IPS-11a (cell line): ENCODE data around the gene PRKRIP1.
"Not testable (repeated sequence)": the region's sequence is repeated elsewhere in the genome, so short reads cannot be mapped to it uniquely, and the experiment has no call there.

Experiments used
- H3K4me3 ChIP-seq: one replicate; pipeline ENCODE4 v1.5.1; 2013; ENCODE audit warnings: low read depth, low read length, control low read depth

PRKRIP1 gene, protein sequence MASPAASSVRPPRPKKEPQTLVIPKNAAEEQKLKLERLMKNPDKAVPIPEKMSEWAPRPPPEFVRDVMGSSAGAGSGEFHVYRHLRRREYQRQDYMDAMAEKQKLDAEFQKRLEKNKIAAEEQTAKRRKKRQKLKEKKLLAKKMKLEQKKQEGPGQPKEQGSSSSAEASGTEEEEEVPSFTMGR

DNA sequence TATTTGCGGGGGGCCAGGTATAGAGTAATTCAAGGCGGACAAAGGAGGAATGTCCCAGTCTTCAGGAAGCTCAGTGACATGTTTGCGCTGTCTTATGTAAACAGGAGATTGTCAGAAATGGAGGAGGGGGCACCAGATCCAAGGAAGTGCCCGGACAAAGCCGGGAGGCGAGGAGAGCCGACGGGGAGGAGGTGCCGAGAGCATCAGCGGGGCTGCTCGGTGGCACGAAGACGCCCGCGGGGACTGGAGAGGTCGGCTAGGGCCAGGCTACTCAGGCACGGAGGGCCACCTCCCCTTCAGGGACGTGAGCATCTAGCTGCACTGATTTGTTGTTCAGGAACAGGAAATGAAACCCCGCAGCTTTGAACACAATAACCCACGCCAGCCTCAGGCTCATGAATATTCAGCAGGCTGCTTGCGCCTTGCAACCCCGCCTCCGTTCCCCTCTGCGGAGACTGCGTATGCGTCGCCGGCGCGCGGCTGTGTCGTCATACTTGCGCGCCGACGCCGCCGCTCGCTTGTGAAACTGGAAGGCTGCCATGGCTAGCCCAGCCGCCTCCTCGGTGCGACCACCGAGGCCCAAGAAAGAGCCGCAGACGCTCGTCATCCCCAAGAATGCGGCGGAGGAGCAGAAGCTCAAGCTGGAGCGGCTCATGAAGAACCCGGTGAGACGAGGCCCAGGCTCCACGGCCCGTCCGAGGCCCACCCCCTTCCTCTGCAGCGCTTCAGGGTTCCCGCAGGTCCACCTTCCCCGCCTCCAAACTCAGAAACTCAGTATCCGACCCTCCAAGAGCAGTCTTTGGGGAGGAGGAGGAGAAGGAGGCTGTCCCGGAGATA lies at the start of gene PRKRIP1:
PRKRIP1 (plus strand) TSS at position 491 of the 837 bp plus-strand sequence; CDS start at position 540, 49 bp downstream.
- peak within 1 kb of the TSS; percentile 71 for H3K4me3 ChIP-seq

DNA sequence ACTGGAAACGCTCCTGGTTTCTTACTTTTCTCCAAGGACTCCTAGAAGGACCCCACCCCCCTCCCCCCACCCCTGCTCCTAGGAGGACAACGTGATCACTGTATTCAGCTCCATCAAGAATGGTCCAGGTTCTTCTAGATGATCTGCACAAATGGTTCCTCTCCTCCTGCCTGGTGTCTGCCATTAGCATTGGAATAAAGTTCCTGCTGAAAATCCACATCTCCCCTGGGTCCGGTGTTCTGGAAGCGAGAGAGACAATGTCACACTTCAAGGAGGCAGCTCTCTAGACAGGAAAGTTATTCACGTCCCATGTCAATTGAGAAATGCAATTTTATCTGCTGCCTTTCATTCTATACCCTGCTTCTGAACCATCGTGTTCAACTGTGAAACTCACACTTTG lies 49.2 kb upstream of the PRKRIP1 start:
- H3K4me3 ChIP-seq, result not testable (repeated sequence)

DNA sequence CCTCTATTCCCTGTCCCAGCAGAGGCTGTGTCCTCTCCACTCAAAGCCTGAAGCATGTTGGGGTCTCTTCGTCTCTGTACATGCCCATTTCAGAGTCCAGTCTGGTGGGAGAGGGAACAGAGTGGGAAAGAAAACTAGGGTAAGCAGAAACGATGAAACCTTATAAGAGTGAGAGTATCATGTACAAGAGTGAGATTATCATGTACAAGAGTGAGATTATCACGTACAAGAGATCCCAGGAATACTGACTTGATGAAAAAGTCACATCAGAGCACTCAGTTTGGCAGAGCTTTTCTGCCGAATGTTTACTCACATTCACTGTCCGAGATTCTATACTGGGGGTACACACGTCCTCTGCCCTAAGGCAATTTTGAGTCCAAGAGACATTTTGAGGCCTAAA lies 39.8 kb upstream of the PRKRIP1 start, which contains the start of gene SPDYE6:
SPDYE6 (minus strand) TSS at position 101 of the 400 bp plus-strand sequence. CDS start 421 bp downstream, outside the sequence.
- not testable (repeated sequence) for H3K4me3 ChIP-seq

DNA sequence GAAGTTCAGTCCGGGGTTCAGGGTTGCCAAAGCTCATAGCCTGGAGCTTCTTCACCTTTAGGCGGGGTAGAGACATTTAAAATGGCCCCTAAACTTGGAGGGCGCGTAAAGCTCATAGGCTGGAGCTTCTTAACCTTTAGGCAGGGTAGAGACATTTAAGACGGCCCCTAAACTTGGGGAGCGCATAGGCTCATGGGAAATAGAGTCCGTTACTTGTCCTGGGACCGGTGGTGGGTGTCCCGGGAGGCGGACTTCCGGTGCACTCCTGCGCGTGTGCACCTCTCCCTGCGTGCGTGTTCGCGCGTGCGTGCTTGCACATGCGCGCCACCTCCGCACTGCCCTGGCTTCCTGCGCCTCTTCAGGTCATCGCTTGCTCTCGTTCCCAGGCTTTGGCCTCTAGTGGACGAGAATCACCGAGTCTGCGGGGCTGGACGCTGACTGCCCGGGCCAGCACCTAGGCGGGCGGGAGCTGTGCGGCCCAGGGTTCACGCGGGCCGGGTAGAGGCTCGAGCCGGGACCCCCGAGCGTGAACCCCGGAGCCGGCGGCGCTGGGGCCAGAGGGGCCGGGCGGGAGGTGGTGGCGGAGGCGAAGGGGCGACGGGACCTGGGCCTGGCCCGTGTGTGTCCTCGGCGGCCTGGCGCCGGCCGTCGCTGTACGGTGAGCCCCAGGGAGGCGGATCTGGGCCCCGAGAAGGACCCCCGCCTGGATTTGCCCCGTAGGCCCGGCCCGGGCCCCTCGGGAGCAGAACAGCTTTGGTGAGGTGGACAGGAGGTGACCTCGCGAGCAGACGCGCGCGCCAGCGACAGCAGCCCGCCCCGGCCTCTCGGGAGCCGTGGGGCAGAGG lies 32.4 kb upstream of the PRKRIP1 start:
- H3K4me3 ChIP-seq, result peak overlapping the region; percentile 51

DNA sequence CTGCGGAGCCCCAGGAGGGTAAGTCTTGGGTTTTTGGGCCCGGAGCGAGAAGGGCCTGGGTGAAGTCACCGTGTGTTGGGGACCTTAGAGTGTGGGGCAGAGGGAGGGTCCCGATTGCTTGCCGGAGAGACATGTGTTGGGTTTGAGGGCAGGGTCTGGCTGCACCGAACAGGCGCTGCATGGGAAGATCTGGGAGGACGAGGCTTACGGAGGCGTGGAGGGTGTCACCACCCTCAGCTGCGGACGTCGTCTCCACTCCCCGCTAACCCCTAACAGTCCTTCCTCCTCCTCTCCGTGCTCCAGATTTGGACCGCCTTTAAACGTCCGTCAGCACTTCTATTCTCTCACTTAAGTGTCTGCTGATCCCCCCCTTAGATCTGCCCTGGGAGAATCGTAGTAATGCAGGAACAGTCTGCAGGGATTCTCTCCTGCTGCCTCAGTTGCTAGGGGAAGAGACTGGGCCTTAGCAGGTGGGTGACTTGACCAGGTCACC lies 31.7 kb upstream of the PRKRIP1 start:
- peak overlapping the region; percentile 51 for H3K4me3 ChIP-seq

DNA sequence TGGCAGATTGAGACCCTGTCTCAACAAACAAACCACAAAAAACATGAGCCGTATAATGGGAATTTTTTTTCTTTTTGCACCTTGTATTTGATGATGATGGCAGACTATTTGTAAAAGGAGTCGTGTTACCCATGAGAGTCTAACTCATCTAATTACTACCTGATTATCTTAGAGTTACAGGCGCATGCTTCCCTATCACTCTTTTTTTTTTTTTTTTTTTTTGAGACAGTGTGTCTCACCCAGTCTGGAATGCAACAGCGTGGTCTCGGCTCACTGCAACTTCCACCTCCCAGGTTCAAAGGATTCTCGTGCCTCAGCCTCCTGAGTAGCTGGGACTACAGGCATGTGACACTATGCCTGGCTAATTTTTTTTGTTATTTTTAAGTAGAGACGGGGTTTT lies 30.8 kb upstream of the PRKRIP1 start:
- H3K4me3 ChIP-seq, result not testable (repeated sequence)

DNA sequence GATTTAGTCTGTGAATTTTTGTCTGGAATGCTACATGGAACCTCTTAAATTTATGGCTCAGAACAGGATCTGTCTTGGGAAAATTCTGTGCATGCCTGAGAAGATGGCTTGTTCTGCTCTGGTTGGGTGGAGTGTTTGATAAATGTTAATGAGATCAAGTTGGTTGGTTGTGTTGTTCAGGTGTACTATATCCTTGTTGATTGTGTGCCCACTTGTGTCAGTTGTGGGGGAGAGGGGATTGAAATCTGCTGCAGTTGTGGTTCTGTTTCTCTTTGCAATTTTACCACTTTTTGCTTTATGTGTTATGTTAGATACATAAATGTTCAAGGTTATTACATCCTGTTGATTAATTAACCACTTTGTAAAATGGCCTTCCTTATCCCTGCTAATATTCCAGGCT lies 26.1 kb upstream of the PRKRIP1 start:
- not testable (repeated sequence) for H3K4me3 ChIP-seq

DNA sequence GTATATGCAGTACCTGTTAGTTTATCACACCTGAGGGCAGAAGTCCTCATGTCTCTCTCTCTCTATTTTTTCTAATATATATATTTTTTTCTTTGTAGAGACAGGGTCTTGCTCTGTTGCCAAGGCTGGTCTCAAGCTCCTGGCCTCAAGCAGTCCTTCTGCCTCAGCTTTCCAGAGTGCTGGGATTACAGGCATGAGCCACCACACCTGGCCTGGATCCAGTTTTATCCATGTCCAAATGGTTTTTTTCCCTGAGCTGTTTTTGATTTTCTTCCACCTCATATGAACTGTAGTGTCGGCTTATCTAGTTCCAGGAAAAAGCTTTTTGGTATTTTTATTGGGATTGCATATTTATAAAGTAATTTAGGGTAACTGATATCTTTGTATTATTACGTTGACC lies 23.4 kb upstream of the PRKRIP1 start:
- not testable (repeated sequence) for H3K4me3 ChIP-seq

DNA sequence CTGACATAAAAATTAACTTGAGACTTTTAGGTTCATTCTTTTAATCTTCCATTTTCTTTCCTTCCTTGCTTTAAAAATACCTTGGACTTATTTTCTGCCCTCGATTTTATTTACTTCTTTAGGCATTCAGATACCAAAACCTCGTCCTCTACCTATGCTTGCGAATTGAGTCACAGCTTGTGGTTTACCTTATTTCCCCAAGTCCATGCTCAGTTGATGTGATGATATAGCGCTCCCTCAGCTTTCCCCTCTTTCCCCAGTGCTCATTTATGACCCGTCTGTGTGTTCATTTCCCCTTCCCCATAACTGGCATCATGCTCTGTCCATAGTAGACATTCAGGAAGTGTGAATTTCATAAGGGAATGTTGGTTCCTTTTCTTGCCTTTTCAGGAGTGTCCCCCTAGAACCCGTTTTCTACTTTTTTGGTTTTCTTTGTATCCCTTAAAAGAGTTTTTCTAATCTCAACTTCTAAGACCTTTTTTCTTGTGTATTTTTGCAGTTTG lies 19.1 kb upstream of the PRKRIP1 start:
- no peak overlapping the region for H3K4me3 ChIP-seq

DNA sequence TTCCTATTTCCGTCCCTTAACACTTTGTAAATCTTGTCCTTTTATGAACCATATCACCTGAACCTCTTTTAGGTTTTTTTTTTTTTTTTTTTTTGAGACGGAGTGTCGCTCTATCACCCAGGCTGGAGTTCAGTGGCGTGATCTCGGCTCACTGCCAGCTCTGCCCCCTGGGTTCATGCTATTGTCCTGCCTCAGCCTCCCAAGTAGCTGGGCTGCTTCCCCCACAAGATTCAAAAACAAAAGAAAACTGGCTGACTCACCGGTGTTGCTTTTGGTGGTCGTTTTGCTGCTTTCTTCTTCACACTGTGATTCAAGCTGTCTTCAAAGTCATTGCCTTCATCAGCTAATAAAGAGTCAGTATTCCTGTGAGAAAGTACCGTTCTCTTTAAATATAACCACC lies 15.3 kb upstream of the PRKRIP1 start:
- not testable (repeated sequence) for H3K4me3 ChIP-seq

DNA sequence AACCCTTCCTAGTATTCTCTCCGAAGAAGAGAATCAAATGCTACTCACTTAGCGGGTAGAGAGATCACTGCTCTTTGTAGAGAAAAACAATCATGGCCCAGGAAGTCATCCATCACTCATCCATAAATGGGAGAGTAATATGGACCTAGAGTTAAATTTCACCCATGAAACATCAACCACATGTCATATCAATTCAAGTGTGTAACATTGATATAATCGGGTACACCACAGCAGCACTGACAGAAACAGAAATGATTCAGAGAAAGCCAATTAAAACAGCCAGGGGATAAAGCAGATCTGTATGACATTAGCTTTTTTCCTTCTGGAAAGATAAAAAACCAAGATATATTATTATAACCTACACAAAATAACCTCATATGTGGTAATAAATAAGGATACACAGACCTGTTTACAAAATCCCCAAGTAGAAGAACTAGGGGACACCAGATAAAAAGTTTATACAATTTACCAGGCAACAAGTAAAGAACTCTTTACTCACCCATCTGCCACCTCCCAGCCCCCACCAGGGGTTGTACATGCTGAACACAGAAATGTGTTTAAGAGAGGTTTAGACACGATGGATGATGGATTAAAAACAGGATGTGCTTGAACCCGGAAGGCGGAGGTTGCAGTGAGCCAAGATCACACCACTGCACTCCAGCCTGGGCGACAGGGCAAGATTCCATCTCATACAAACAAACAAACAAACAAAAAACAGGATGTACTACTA lies 14.3 kb upstream of the PRKRIP1 start:
- H3K4me3 ChIP-seq, result not testable (repeated sequence)

DNA sequence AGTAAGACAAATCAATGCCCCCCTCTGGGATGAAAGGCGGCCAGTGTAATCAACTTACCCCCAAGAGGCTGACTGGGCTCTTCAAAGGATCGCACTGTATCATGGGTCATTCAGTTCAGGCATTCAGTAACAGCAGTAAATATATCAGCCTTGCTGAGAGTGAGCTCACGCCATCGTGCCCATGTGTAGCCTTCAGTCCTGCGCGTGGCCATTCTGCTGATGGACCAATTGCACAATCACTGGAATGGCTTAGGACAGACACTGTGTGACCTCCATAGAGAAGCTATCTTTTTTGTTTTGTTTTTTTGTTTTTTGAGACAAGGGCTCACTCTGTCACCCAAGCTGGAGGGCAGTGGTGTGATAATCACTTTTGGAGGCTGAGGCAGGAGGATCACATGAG lies 9.1 kb upstream of the PRKRIP1 start:
- no peak overlapping the region for H3K4me3 ChIP-seq

DNA sequence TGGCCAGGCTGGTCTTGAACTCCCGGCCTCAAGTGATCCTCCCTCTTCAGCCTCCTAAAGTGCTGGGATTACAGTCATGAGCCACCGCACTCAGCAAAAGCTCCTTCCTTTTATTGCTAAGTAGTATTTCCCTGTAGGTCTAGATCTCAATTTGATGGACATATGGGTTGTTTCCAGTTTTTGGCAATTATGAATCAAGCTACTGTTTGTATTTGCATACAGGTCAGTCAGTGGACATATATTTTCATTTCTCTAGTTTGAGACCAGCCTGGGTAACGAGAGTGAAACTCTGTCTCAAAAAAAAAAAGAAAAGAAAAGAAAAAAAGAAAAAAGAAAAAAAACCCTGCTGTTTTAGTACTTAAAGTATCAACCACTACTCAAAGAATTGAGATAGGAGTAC lies 6.4 kb upstream of the PRKRIP1 start:
- H3K4me3 ChIP-seq, result no peak overlapping the region

DNA sequence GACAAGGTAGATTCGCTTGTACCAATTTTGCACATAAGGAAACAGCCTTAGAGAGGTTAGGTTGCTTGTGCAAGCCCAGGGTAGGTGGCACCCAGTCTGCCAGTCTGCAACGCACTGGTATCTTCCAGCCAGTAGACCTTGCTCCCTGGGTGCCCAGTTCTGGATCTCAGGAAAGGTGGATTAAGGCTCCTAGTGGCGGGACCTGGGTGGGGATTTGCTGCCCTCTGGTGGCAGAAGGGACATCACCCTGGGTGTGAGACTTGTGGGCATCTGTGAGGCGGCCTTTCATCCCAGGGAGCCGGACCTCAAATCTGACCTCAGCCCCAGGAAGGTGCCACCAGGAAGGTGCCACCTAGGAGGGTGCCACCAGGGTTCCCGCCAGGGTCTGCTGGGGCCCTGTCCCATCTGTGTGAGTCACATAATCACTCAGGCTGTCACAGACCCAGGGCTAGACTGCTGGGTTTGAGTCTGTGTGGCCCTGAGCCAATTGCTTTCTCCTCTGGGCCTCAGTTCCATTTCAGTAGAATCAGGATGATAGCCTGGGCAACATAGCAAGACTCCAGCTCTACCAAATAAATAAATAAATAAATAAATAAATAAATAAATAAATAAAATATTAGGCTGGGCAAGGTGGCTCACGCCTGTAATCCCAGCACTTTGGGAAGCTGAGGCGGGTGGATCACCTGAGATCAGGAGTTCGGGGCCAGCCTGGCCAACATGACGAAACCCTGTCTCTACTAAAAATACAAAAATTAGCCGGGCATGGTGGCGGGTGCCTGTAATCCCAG lies 5.3 kb upstream of the PRKRIP1 start:
- no peak overlapping the region for H3K4me3 ChIP-seq

DNA sequence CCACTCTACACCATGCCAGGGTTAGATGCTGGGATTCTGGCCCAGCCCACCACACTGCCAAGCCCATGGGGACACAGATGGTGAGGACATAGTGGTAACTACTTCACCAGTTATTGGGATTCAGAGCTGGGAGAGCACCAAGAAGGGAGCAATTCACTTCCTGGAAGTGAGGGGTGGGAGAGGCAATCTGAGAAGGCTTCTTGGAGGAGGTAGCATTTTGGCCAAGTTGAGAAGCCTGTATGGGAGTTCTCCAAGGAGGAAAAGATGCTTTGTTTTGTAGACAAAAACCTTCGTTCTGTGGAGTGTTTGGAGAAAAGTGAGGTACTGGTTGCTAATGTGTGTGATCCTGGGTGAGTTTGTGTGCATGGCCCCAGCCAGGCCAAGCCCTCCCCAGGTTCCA lies 3.8 kb upstream of the PRKRIP1 start:
- H3K4me3 ChIP-seq, result no peak overlapping the region

DNA sequence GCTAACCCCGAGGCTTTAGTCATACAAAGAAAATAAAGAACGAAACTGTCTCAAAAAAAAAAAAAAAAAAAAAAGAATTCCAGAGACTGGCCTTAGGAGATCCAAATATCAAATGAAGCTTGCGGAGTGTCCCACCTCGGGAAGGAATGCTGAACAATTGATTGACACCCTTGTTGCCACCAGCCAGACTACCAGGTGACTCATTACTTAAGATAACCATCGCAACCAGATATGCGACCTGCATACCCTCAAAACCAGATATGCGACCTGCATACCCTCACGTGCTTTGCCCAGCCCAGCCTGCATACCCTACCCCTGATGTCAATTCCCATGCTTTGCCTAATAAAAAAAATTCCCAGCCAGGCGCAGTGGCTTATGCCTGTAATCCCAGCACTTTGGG lies 2.7 kb upstream of the PRKRIP1 start:
- H3K4me3 ChIP-seq, result no peak overlapping the region

DNA sequence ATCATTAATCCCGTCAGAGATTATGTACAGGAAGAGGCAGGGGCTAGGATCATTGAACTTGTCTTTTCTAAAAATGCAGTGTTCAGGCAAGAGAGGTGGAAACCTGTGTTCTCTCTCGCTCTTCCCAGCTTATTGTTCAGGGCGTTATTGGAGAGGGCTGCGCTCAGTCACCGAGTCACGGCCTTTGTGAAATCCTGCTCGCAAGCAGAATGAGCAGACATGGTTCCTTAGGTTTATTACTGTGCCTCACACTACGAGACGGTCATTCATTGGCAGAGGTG lies 631 bp upstream of the PRKRIP1 start:
- peak overlapping the region; percentile 71 for H3K4me3 ChIP-seq

DNA sequence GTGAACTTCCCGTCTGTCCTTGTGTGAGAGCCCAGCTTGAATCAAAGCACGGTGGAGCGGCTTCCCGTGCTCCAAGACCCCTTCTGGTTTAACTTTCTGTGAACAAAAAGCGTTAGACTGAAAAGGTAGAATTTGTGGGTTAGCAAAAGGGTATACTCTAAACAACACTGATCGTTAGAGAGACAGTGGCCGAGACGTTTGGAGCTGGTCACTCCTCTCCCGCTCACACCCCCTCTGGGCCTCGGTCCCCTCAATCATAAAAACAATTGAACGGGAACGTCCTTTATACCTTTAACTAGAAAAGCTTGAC lies 502 bp downstream of the PRKRIP1 start:
- peak overlapping the region; percentile 71 for H3K4me3 ChIP-seq

DNA sequence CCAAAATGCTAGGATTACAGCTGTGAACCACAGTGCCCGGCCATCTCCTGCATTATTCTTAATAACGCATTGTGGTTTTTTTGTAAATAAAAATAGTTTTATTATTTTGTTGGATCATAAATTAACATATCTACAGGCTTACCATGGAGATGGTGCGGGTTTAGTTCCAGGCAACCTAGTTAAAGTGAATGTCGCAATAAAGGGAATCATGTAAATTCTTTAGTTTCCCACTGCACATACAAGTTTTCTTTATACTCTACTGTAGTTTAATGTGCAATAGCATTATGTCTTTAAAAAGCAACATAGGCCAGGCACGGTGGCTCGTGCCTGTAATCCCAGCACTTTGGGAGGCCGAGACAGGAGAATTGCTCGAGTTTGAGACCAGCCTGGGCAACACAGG lies 2.4 kb downstream of the PRKRIP1 start:
- no peak overlapping the region for H3K4me3 ChIP-seq

DNA sequence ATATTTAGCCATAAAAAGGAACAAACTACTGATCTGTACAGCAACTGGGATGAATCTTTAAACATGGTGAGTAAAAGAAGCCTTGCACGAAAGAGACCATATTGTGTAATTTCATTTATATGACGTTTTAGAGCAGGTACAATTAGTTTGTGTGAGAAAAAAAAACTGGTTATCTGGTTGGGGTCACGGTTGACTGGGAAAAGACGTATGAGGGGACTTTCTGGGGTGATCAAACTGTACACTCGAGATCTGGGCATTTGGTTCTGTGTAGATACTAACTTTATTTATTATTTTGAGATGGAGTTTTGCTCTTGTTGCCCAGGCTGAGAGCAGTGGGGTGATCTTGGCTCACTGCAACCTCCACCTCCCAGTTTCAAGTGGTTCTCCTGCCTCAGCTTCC lies 4.2 kb downstream of the PRKRIP1 start:
- H3K4me3 ChIP-seq, result no peak overlapping the region
